Stomach smooth muscle (tissue), 2 donors: ENCODE data around the gene SNRNP70.
A peak's percentile ranks its signal among the peaks of the same experiment; 100 is the strongest.
"Not testable (repeated sequence)": the region's sequence is repeated elsewhere in the genome, so short reads cannot be mapped to it uniquely, and the experiment has no call there.

Experiments used
- H3K27ac ChIP-seq: one replicate; pipeline ENCODE4 v1.7.0; 2013; ENCODE audit warnings: mild to moderate bottlenecking, low read length, inconsistent platforms
- H3K27me3 ChIP-seq, 2 donors: one replicate each; pipeline ENCODE4 v1.7.0; 2013; ENCODE audit warnings: low read length in 2 of 2; ENCODE audit not compliant: insufficient read depth in 2 of 2, control insufficient read depth in 1 of 2
- H3K36me3 ChIP-seq, 2 donors: one replicate each; pipeline ENCODE4 v1.7.0; 2013; ENCODE audit warnings: low read length in 2 of 2; ENCODE audit not compliant: control insufficient read depth in 2 of 2, insufficient read depth in 2 of 2
- H3K4me1 ChIP-seq: one replicate; pipeline ENCODE4 v1.7.0; 2013; ENCODE audit warnings: low read length; ENCODE audit not compliant: control insufficient read depth, insufficient read depth
- H3K4me3 ChIP-seq, 2 donors: one replicate each; pipeline ENCODE4 v1.7.0; 2013; ENCODE audit warnings: low read length in 2 of 2
- H3K9ac ChIP-seq, 2 donors: one replicate each; pipeline ENCODE4 v1.7.0; 2013; ENCODE audit warnings: low read length in 2 of 2, mild to moderate bottlenecking in 1 of 2
- H3K9me3 ChIP-seq, 2 donors: one replicate each; pipeline ENCODE4 v1.7.0; 2013; ENCODE audit warnings: low read length in 2 of 2; ENCODE audit not compliant: control insufficient read depth in 2 of 2
- donor health status: healthy.
- donor health status: Pancreatic carcinoma.

Gene SNRNP70

DNA sequence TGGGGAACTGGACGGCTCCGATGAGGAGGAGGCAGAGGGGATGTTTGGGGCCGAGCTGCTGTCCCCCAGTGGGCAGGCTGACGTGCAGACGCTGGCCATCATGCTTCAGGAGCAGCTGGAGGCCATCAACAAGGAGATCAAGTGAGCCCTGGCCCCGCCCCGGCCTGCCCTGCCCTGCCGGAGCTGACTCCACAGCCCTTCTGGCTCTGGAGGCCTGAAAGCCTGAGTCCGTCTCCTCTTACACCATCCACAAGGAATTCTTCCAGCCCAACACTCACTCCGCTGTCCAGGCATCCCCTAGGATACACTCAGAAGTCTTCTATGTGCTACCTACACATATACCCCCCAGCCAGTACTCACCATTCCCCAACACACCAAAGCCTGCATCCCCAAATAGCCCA, 51.5 kb downstream of the SNRNP70 start:
- Histone ChIP-seq H3K9me3 (no peaks in the 10 kb centered on the region), H3K27me3 (no peaks in the 10 kb centered on the region), H3K4me1 (peaks cover 20% of the 10 kb centered on the region), H3K36me3 (no peaks in the 10 kb centered on the region), H3K27ac (no peak overlapping the region), H3K9ac (no peak overlapping the region), H3K4me3 (no peak overlapping the region)

DNA sequence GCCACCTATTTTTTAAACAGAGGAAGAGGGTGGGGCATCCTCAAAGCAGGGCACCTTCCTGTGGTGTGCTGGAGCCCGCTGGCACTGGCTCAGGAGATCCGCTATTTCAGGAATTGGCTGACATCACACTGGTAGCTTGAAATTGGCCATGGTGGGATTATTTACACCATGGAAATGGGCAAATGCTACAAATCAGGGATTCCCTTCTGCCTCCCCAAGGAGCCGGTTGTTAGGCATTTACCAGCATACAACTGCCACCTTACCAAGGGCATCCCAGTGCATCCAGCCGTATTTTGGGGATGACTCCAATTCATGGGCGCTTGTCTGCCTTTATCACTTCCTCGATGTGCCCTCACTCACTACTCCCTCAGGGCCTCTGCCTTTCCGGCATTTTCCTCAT, 55.7 kb downstream of the SNRNP70 start:
- Histone ChIP-seq H3K4me3 (no peak overlapping the region), H3K27ac (no peak overlapping the region), H3K27me3 (no peaks in the 10 kb centered on the region)

DNA sequence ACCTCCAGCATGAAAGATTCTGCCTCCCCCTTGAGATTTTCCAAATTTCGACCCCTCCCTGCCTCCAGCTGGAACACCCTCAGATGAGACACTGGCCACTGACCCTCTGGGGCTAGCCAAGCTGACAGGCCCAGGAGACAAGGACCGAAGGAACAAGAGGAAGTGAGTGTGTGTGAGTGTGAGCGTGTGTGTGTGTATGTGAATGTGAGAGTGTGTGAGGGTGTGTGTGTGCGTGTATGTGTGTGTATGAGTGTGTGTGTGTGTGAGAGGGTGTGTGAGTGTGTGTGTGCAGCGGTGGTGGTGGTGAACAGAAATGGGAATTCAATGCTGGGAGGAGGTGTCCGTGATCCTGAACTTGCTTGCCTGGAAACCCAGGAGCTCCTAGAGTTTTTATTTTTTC, 56.1 kb downstream of the SNRNP70 start:
- Histone ChIP-seq H3K36me3 (no peaks in the 10 kb centered on the region), H3K4me3 (no peak overlapping the region), H3K9ac (no peak overlapping the region), H3K9me3 (no peaks in the 10 kb centered on the region), H3K4me1 (peaks cover 20% of the 10 kb centered on the region), H3K27me3 (no peaks in the 10 kb centered on the region), H3K27ac (no peak overlapping the region)

More for the DNA sequence above, 55.7 kb downstream of the SNRNP70 start:
- Histone ChIP-seq H3K4me1 (peaks cover 16% of the 10 kb centered on the region), H3K36me3 (no peaks in the 10 kb centered on the region), H3K9ac (no peak overlapping the region), H3K9me3 (no peaks in the 10 kb centered on the region)

DNA sequence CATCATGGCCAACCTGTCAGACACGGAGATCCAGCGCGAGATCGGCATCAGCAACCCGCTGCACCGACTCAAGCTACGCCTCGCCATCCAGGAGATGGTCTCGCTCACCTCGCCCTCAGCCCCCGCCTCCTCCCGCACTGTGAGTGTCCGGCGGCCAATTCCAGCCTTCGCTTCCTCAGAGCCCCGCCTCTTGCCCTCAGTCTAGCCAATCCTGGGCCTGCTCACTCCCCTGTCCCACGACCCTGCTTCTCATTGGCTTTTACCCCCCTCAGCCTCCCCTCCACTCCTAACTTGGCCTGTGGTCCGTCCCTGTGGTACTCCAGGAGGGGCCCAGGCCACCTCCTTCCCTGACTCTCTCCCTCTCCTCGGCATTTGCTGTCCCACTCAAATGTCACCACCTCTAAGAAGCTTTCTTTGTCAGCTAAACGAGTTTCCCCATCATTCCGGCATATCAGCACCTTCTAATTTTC, 57.6 kb downstream of the SNRNP70 start:
- H3K4me3 ChIP-seq, result peak overlapping the region; percentile 80 to 89
- no peak overlapping the region for H3K27ac ChIP-seq
- H3K4me1 ChIP-seq, result peaks cover 21% of the 10 kb centered on the region
- no peaks in the 10 kb centered on the region for H3K9me3 ChIP-seq
- H3K9ac ChIP-seq, result peak overlapping the region; percentile 58 to 66
- no peaks in the 10 kb centered on the region for H3K27me3 ChIP-seq
- H3K36me3 ChIP-seq, result no peaks in the 10 kb centered on the region

DNA sequence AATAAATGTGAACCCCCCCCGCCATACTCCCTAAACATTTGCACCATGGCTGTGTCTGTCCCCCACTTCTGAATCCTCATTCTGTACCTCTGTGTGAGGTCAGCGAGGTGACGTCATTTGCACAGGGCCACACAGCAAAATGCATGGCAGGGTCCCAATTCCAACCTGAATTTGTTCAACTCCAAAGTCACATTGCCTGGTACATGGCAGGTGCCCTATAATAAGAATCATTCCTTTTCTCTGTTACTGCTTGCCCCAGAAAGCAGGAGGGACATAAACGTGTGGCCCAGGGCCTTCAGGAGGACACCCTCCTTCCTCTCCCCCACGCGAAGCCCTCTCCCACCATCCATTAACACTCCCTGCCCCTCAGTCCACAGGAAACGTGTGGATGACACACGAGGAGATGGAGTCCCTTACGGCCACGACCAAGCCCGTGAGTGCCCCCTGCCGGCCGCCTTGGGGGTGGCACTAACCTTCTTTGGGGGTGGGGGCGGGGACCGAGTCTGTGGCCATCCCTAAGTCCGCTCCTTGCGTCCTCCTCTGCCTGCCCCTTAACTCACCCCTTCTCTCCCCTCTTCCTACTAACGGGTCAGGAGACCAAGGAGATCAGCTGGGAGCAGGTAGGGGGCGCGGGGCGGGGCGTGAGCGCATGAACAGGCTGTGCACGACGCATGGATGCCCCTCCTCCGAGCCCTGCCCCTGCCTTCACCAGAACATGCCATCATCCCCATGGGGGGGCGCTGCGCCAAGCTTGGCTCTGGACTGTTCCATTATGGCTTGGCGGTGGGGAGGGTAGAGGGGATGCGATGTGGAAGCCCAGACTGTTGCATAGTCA, 60.5 kb downstream of the SNRNP70 start:
- H3K9me3 ChIP-seq, result no peaks in the 10 kb centered on the region
- H3K4me3 ChIP-seq, result peak overlapping the region; percentile 26 to 67
- H3K36me3 ChIP-seq, result no peaks in the 10 kb centered on the region
- peak overlapping the region; percentile 18 for H3K27ac ChIP-seq
- H3K4me1 ChIP-seq, result peaks cover 44% of the 10 kb centered on the region
- peak overlapping the region in 1 of 2 donors; percentile 21 for H3K9ac ChIP-seq
- no peaks in the 10 kb centered on the region for H3K27me3 ChIP-seq

DNA sequence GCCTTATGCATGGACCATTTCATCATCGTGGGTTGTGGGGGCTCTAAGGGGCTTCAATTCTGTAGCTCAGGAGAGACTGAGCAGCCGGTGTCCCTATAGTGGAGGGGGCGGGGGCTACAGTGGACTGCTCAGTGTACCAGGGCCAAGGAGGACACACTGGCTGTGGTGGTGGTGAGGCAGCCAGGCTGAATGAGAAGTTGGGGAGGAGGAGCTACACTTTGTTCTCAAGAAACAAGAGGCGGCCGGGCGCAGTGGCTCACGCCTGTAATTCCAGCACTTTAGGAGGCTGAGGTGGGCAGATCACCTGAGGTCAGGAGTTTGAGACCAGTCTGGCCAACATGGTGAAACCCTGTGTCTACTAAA, 61.1 kb downstream of the SNRNP70 start:
- peaks cover 50% of the 10 kb centered on the region for H3K4me1 ChIP-seq
- H3K27ac ChIP-seq, H3K36me3 ChIP-seq, H3K27me3 ChIP-seq, H3K9me3 ChIP-seq, H3K9ac ChIP-seq: not testable (repeated sequence)
- H3K4me3 ChIP-seq, result peak overlapping the region in 1 of 2 donors; percentile 67

DNA sequence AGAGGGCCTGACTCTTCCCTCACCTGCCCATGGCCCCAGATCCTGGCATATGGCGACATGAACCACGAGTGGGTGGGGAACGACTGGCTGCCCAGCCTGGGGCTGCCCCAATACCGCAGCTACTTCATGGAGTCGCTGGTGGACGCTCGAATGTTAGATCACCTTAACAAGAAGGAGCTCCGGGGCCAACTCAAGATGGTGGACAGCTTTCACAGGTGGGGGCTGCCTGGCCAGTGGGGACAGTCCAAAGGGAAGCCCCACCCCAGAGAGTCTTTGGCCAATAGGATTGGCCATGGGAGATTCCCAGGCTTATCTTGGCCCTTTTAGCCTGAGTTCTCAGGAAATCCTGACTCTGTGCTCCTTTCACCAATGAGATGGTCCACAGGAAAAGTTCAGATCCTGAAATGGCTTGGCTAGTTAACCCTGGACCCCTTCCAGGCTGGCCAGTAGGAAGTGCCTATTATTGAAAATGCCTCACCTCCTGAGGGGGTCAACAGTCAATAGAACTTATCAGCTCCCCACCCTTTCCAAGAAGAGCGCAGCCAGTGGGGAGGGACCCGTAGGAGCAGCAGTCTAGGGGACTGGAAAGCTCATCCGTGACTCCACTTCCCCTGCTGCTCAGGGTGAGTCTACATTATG, 62.9 kb downstream of the SNRNP70 start:
- H3K27me3 ChIP-seq, result no peaks in the 10 kb centered on the region
- peak overlapping the region in 1 of 2 donors; percentile 93 for H3K4me3 ChIP-seq
- no peak overlapping the region for H3K9ac ChIP-seq
- H3K9me3 ChIP-seq, result no peaks in the 10 kb centered on the region
- peak overlapping the region; percentile 71 for H3K27ac ChIP-seq
- no peaks in the 10 kb centered on the region for H3K36me3 ChIP-seq
- peaks cover 49% of the 10 kb centered on the region for H3K4me1 ChIP-seq

DNA sequence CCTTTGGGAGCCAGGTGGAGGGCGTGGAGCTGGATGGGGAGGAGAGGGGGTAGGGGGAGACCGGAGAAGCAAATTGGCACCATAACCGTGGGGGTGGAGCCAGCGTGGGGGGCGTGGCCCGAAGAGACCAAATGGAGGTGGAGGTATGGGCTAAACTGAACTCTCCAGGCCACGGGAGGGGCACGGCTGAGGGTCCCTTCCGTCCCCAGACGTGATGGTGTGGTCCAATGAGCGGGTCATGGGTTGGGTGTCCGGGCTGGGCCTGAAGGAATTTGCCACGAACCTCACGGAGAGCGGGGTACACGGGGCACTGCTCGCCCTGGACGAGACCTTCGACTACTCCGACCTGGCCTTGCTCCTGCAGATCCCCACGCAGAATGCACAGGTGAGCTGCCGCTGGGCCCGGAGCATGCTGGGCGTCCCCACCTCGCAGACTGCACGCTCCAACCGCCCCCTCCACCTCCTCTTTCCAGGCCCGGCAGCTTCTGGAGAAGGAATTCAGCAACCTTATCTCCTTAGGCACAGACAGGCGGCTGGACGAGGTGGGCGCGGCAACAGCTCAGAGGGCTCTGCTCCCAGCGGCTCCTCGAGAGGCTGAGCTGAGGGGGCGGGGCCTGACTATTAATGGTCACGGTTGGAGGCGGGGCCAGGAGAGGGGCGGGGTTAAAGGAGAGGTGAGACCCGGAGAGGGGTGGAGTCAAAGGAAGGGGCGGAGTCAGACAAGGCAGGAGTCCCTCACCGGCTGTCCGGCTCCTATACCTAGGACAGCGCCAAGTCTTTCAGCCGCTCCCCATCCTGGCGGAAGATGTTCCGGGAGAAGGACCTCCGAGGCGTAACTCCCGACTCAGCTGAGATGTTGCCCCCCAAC, 63.8 kb downstream of the SNRNP70 start:
- Histone ChIP-seq H3K4me1 (peaks cover 49% of the 10 kb centered on the region), H3K36me3 (no peaks in the 10 kb centered on the region), H3K9ac (peak overlapping the region; percentile 56 to 80), H3K27ac (peak overlapping the region; percentile 71), H3K4me3 (peak overlapping the region; percentile 93 to 95), H3K27me3 (no peaks in the 10 kb centered on the region), H3K9me3 (no peaks in the 10 kb centered on the region)

DNA sequence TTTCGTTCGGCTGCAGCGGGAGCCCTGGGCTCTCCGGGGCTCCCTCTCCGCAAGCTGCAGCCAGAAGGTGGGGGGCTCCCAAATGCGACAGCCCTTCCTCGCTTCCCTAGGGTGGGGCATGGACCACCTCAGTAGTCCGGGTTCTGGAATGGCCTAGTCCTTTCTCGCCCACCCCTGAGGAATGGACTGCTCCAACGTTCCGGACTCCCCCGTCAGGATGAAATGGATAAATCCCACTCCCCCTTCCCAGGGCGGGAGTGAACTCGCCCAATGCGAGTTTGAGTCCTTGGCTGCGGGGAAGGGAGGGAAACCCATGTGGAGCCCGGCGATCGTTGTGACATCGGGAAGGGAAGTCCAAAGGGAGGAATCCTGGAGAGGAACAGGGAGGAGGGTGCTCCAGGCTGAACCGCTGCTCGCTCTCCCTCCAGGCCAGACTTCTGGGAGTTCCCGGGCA, 64.4 kb downstream of the SNRNP70 start:
- Histone ChIP-seq H3K4me3 (peak overlapping the region; percentile 93 to 95), H3K27me3 (no peaks in the 10 kb centered on the region), H3K4me1 (peaks cover 52% of the 10 kb centered on the region), H3K9me3 (no peaks in the 10 kb centered on the region), H3K27ac (peak overlapping the region; percentile 71), H3K36me3 (no peaks in the 10 kb centered on the region), H3K9ac (peak overlapping the region; percentile 56 to 80)

DNA sequence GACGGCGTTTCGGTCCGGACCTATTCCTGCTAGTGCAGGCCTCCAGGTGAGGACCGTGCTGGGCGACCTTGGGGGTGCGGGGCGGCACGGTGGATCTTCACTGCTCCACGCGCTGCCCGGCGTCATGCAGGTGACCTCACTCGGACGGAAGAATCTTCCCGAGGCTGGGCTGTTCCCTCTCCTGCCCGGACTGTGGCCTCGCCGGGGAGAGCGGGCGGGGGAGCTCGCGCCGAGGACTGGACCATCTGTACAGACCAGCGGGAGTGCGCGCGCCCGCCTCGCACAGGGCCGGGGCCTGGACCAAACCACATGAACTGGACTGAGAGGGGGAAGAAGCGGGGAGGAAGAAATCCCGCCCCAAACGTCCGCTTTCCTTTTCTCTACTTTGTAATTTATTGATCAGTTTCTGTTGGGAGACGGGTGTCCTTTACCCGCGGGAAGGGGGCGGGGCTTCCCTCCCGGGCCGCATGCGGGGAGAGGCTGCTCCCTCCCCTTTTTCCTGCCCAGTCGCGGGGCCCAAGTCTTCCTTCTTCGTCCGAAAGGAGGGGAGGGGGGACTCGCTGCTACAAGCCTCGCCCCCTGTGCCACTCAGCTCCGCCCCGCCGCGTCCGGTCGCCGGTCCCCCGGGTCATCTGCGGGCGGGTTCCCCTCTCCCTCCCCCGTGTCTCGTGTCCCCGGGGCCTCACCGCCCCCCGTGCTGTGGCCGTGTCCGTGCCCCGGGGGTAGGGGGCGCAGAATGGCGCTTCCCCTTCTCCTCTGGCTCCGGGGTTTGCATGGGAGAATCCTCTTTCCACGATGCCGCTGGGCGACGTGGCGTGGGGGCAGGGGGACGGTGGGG, 65.1 kb downstream of the SNRNP70 start:
- Histone ChIP-seq H3K4me1 (peaks cover 50% of the 10 kb centered on the region), H3K36me3 (no peaks in the 10 kb centered on the region), H3K27me3 (no peaks in the 10 kb centered on the region), H3K27ac (peak overlapping the region; percentile 71), H3K9ac (peak overlapping the region; percentile 56 to 80), H3K9me3 (no peaks in the 10 kb centered on the region), H3K4me3 (peak overlapping the region; percentile 93 to 95)
